Measurements from ENCODE around the gene ARL15. TPM values are rescaled to one million over a fixed set of nuclear protein-coding genes. Genes with fewer than 3 reads are reported as not detected.

ARL15 gene
- total RNA-seq, 2 experiments from 2014 or later, result 13.5 to 13.8 TPM

GRCh38 chr5:54007827-54008777, 302.3 kb downstream of the ARL15 start:
- DNase-seq, result no peak
- Mint-ChIP-seq H3K4me1 (peaks cover 1% of the 10 kb centered on the region), H3K9me3 (peaks cover under 1% of the 10 kb centered on the region), H3K27ac (no peak overlapping the region), H3K27me3 (no peaks in the 10 kb centered on the region), H3K36me3 (ENCODE audit: low read depth) (peaks cover 4% of the 10 kb centered on the region), H3K4me3 (no peak overlapping the region)
- POLR2A ChIA-PET, result no interaction called here
- CTCF ChIA-PET, result interaction anchor here (1.1 kb wide), 1 partner anchor 8 kb away, joined by 3 read pairs; no protein-coding TSS in a partner anchor

- Mint-ChIP-seq H3K4me3 (no peak overlapping the region), H3K36me3 (ENCODE audit: low read depth) (no peaks in the 10 kb centered on the region), H3K4me1 (no peaks in the 10 kb centered on the region), H3K27me3 (no peaks in the 10 kb centered on the region), H3K27ac (no peak overlapping the region), H3K9me3 (no peaks in the 10 kb centered on the region)
- ChIA-PET POLR2A (no interaction called here), CTCF (no interaction called here)
- no peak for DNase-seq
Measured at GRCh38 chr5:54004697-54005096, 305.7 kb downstream of the ARL15 start.

- DNase-seq, result no peak
- H3K4me1 Mint-ChIP-seq, result no peaks in the 10 kb centered on the region
- CTCF ChIA-PET, result no interaction called here
- POLR2A ChIA-PET, result no interaction called here
- no peaks in the 10 kb centered on the region for H3K9me3 Mint-ChIP-seq
- no peak overlapping the region for H3K27ac Mint-ChIP-seq
- no peaks in the 10 kb centered on the region for H3K27me3 Mint-ChIP-seq
- H3K36me3 Mint-ChIP-seq (ENCODE audit: low read depth), result no peaks in the 10 kb centered on the region
- H3K4me3 Mint-ChIP-seq, result no peak overlapping the region
Measured at GRCh38 chr5:54002779-54003178, 307.6 kb downstream of the ARL15 start.

GRCh38 chr5:54001976-54002775, 308.2 kb downstream of the ARL15 start:
- Mint-ChIP-seq H3K27ac (no peak overlapping the region), H3K9me3 (no peaks in the 10 kb centered on the region), H3K4me3 (no peak overlapping the region), H3K27me3 (no peaks in the 10 kb centered on the region), H3K36me3 (ENCODE audit: low read depth) (no peaks in the 10 kb centered on the region), H3K4me1 (no peaks in the 10 kb centered on the region)
- DNase-seq, result no peak
- POLR2A ChIA-PET, result no interaction called here
- CTCF ChIA-PET, result no interaction called here

- Mint-ChIP-seq H3K4me3 (no peak overlapping the region), H3K27ac (no peak overlapping the region), H3K36me3 (ENCODE audit: low read depth) (no peaks in the 10 kb centered on the region), H3K9me3 (no peaks in the 10 kb centered on the region), H3K4me1 (peaks cover 2% of the 10 kb centered on the region), H3K27me3 (no peaks in the 10 kb centered on the region)
- ChIA-PET CTCF (interaction anchor here (1.0 kb wide), 1 partner anchor 9 kb away, joined by 3 read pairs; no protein-coding TSS in a partner anchor), POLR2A (no interaction called here)
- no peak for DNase-seq
Measured at GRCh38 chr5:54000011-54000410, 310.4 kb downstream of the ARL15 start.

- Mint-ChIP-seq H3K4me3 (no peak overlapping the region), H3K9me3 (no peaks in the 10 kb centered on the region), H3K36me3 (ENCODE audit: low read depth) (no peaks in the 10 kb centered on the region), H3K27ac (no peak overlapping the region), H3K27me3 (no peaks in the 10 kb centered on the region), H3K4me1 (peaks cover 2% of the 10 kb centered on the region)
- CTCF ChIA-PET, result no interaction called here
- POLR2A ChIA-PET, result no interaction called here
- DNase-seq, result no peak
Measured at GRCh38 chr5:53997736-53998627, 312.4 kb downstream of the ARL15 start.

GRCh38 chr5:53996008-53996407, 314.4 kb downstream of the ARL15 start:
- peaks cover 2% of the 10 kb centered on the region for H3K4me1 Mint-ChIP-seq
- H3K4me3 Mint-ChIP-seq, result no peak overlapping the region
- no peaks in the 10 kb centered on the region for H3K9me3 Mint-ChIP-seq
- no peaks in the 10 kb centered on the region for H3K36me3 Mint-ChIP-seq (ENCODE audit: low read depth)
- H3K27ac Mint-ChIP-seq, result no peak overlapping the region
- POLR2A ChIA-PET, result no interaction called here
- CTCF ChIA-PET, result interaction anchor here (0.8 kb wide), 1 partner anchor 518 kb away, joined by 3 read pairs; no protein-coding TSS in a partner anchor
- DNase-seq, result no peak
- no peaks in the 10 kb centered on the region for H3K27me3 Mint-ChIP-seq

- no peak for DNase-seq
- Mint-ChIP-seq H3K4me1 (peaks cover 2% of the 10 kb centered on the region), H3K4me3 (no peak overlapping the region), H3K27ac (no peak overlapping the region), H3K9me3 (no peaks in the 10 kb centered on the region), H3K27me3 (no peaks in the 10 kb centered on the region), H3K36me3 (ENCODE audit: low read depth) (no peaks in the 10 kb centered on the region)
- ChIA-PET CTCF (no interaction called here), POLR2A (no interaction called here)
Measured at GRCh38 chr5:53994148-53994547, 316.2 kb downstream of the ARL15 start.

- Mint-ChIP-seq H3K4me3 (no peak overlapping the region), H3K36me3 (ENCODE audit: low read depth) (no peaks in the 10 kb centered on the region), H3K27ac (no peak overlapping the region), H3K9me3 (no peaks in the 10 kb centered on the region), H3K4me1 (peaks cover 2% of the 10 kb centered on the region), H3K27me3 (no peaks in the 10 kb centered on the region)
- DNase-seq, result no peak
- POLR2A ChIA-PET, result no interaction called here
- CTCF ChIA-PET, result no interaction called here
Measured at GRCh38 chr5:53991942-53992341, 318.4 kb downstream of the ARL15 start.

- no peak for DNase-seq
- Mint-ChIP-seq H3K4me1 (no peaks in the 10 kb centered on the region), H3K4me3 (no peak overlapping the region), H3K27me3 (no peaks in the 10 kb centered on the region), H3K27ac (no peak overlapping the region), H3K36me3 (ENCODE audit: low read depth) (no peaks in the 10 kb centered on the region), H3K9me3 (peaks cover 6% of the 10 kb centered on the region)
- POLR2A ChIA-PET, result no interaction called here
- CTCF ChIA-PET, result no interaction called here
Measured at GRCh38 chr5:53987101-53987500, 323.3 kb downstream of the ARL15 start.

GRCh38 chr5:53985796-53986195, 324.6 kb downstream of the ARL15 start:
- H3K27me3 Mint-ChIP-seq, result no peaks in the 10 kb centered on the region
- H3K4me3 Mint-ChIP-seq, result no peak overlapping the region
- H3K36me3 Mint-ChIP-seq (ENCODE audit: low read depth), result no peaks in the 10 kb centered on the region
- CTCF ChIA-PET, result no interaction called here
- no peaks in the 10 kb centered on the region for H3K4me1 Mint-ChIP-seq
- DNase-seq, result no peak
- POLR2A ChIA-PET, result no interaction called here
- H3K9me3 Mint-ChIP-seq, result peaks cover 6% of the 10 kb centered on the region
- H3K27ac Mint-ChIP-seq, result no peak overlapping the region

- Mint-ChIP-seq H3K4me1 (no peaks in the 10 kb centered on the region), H3K4me3 (no peak overlapping the region), H3K9me3 (peaks cover 6% of the 10 kb centered on the region), H3K27ac (no peak overlapping the region), H3K27me3 (no peaks in the 10 kb centered on the region), H3K36me3 (ENCODE audit: low read depth) (no peaks in the 10 kb centered on the region)
- no peak for DNase-seq
- ChIA-PET POLR2A (no interaction called here), CTCF (no interaction called here)
Measured at GRCh38 chr5:53984971-53985370, 325.4 kb downstream of the ARL15 start.

Measured in activated CD4-positive, alpha-beta memory T cell treated with anti-CD3 and anti-CD28 coated beads, Interleukin-2, amount 10 ng/mL, durations not matched to agents 7 days and 5 days (primary cell).